ENCODE data around the gene AP1M2.

Gene AP1M2

DNA sequence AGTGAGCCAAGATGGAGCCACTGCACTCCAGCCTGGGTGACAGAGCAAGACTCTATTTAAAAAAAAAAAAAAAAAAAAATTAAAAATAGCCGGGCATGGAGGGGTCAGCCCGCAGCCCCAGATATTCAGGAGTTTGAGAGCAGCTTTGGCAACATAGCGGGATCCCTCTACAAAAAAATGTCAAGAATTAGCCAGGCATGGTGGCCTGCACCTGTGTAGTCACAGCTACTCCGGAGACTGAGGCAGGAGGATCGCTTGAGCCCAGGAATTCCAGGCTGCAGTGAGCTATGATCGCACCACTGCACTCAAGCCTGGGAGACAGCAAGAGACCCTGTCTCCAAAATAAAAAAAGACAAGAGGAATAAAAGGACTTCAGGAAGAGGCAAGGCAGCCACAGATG lies 716 bp downstream of the AP1M2 start:
- Histone ChIP-seq H3K4me3 (ENCODE audit: low read depth, low read length) (no peak overlapping the region), H3K4me1 (ENCODE audit: control insufficient read depth, insufficient read depth, low read length) (no peaks in the 10 kb centered on the region), H3K9me3 (ENCODE audit: control insufficient read depth, insufficient read depth, low read depth, low read length) (no peaks in the 10 kb centered on the region), H3K27ac (ENCODE audit: extremely low read depth, low read depth, low read length) (no peak overlapping the region), H3K36me3 (ENCODE audit: control insufficient read depth in 2 of 2, insufficient read depth in 1 of 2, low read length in 2 of 2) (no peaks in the 10 kb centered on the region)
- CTCF ChIA-PET, result interaction anchor here (1.0 to 2.3 kb wide), 2 partner anchors 58 to 61 kb away, joined by 6 to 20 read pairs; no protein-coding TSS in a partner anchor
- TF ChIP-seq ZNF175 (tag by site-specific recombination; IDR thresholded peaks at IDR 0.05), result no peak
- no peak for TF ChIP-seq ZNF501 (tag by site-specific recombination; IDR thresholded peaks at IDR 0.05)
- no peak for TF ChIP-seq ZNF530 (tag by site-specific recombination; IDR thresholded peaks at IDR 0.05; ENCODE audit: low read depth)
- TF ChIP-seq ZNF280C (tag by site-specific recombination; IDR thresholded peaks at IDR 0.05), result no peak
- TF ChIP-seq ZNF121 (tag by site-specific recombination; IDR thresholded peaks at IDR 0.05), result no peak
- TF ChIP-seq ZNF48 (tag by site-specific recombination; IDR thresholded peaks at IDR 0.05), result no peak
- no peak for TF ChIP-seq ZNF777 (tag by site-specific recombination; IDR thresholded peaks at IDR 0.05; ENCODE audit: borderline replicate concordance)
- TF ChIP-seq, protein P1, sequence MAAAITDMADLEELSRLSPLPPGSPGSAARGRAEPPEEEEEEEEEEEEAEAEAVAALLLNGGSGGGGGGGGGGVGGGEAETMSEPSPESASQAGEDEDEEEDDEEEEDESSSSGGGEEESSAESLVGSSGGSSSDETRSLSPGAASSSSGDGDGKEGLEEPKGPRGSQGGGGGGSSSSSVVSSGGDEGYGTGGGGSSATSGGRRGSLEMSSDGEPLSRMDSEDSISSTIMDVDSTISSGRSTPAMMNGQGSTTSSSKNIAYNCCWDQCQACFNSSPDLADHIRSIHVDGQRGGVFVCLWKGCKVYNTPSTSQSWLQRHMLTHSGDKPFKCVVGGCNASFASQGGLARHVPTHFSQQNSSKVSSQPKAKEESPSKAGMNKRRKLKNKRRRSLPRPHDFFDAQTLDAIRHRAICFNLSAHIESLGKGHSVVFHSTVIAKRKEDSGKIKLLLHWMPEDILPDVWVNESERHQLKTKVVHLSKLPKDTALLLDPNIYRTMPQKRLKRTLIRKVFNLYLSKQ (tag by site-specific recombination; IDR thresholded peaks at IDR 0.05; ENCODE audit: borderline replicate concordance), result no peak
- POLR2A ChIA-PET, result interaction anchor here (0.7 kb wide), 1 partner anchor 9 kb away, joined by 4 read pairs; no protein-coding TSS in a partner anchor

DNA sequence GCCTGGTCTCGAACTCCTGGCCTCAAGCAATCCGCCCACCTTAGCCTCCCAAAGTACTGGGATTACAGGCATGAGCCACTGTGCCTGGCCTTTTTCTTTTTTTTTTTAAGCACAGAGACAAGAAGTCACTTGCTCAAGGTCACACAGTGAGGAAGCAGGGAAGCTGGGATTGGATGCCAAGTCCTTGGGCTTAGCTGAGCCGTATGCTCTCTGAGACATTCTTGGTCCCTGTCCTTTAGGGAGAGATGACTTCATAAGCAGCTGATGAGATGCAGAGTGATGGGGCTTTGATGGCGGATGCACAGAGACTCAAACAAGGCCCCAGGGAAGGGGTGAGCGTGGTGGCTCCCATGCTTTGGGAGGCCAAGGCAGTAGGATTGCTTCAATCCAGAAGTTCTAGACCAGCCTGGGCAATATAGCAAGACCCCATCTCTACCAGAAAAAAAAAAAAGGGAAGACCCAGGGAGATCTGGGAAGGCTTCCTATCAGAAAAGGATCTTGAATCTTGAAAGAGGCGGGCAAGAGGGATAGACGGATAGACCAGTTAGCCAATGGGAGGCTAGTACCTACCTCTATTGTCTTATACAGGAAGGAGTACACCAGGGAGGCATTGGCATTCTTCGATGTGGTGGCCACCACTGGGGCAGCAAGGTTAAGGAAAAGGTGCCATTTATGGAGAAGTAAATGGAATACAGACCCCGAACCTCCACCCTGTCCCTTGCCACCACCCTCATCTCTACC lies 3.9 kb downstream of the AP1M2 start:
- Histone ChIP-seq H3K4me1 (ENCODE audit: control insufficient read depth, insufficient read depth, low read length) (no peaks in the 10 kb centered on the region), H3K4me3 (ENCODE audit: low read depth, low read length) (no peak overlapping the region), H3K36me3 (ENCODE audit: control insufficient read depth in 2 of 2, insufficient read depth in 1 of 2, low read length in 2 of 2) (no peaks in the 10 kb centered on the region), H3K27ac (ENCODE audit: extremely low read depth, low read depth, low read length) (no peak overlapping the region), H3K9me3 (ENCODE audit: control insufficient read depth, insufficient read depth, low read depth, low read length) (no peaks in the 10 kb centered on the region)
- TF ChIP-seq ZNF629 (tag by site-specific recombination; IDR thresholded peaks at IDR 0.05) (peak; percentile 47; the same call in 1 of the 2 replicates), SP2 (tag by site-specific recombination; IDR thresholded peaks at IDR 0.05) (peak; percentile 31), ZNF626 (tag by site-specific recombination; IDR thresholded peaks at IDR 0.05) (no peak)
- ChIA-PET POLR2A (no interaction called here), CTCF (interaction anchor here (0.6 to 7.9 kb wide), 4 partner anchors 62 to 285 kb away, joined by 3 to 243 read pairs (median 85); partner anchors contain the start of gene QTRT1)

DNA sequence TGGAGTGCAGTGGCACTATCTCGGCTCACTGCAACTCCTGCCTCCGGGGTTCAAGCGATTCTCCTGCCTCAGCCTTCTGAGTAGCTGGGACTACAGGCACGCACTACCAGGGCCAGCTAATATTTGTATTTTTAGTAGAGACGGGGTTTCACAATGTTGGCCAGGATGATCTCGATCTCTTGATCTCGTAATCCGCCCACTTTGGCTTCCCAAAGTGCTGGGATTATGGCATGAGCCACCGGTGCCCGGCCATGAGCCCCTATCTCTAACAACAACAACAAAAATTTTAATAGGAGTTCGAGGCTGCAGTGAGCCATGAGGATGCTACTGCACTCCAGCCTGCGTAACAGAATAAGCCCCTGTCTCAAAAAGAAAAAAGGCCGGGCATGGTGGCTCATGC lies 5.0 kb downstream of the AP1M2 start:
- Histone ChIP-seq H3K27ac (ENCODE audit: extremely low read depth, low read depth, low read length) (no peak overlapping the region), H3K36me3 (ENCODE audit: control insufficient read depth in 2 of 2, insufficient read depth in 1 of 2, low read length in 2 of 2) (no peaks in the 10 kb centered on the region), H3K4me1 (ENCODE audit: control insufficient read depth, insufficient read depth, low read length) (no peaks in the 10 kb centered on the region), H3K9me3 (ENCODE audit: control insufficient read depth, insufficient read depth, low read depth, low read length) (no peaks in the 10 kb centered on the region), H3K4me3 (ENCODE audit: low read depth, low read length) (no peak overlapping the region)
- CTCF ChIA-PET, result interaction anchor here (0.6 to 7.9 kb wide), 20 partner anchors 8 to 290 kb away, joined by 3 to 243 read pairs (median 8); partner anchors contain the start of genes CDKN2D and QTRT1
- POLR2A ChIA-PET, result interaction anchor here (1.8 to 2.3 kb wide), 2 partner anchors 62 to 117 kb away, joined by 13 read pairs; no protein-coding TSS in a partner anchor
- TF ChIP-seq ZFP37 (tag by site-specific recombination; IDR thresholded peaks at IDR 0.05), result no peak
- no peak for TF ChIP-seq ZNF311 (tag by site-specific recombination; IDR thresholded peaks at IDR 0.05; ENCODE audit: borderline replicate concordance)
- TF ChIP-seq ZNF561 (tag by site-specific recombination; IDR thresholded peaks at IDR 0.05; ENCODE audit: borderline replicate concordance), result no peak
- TF ChIP-seq ZNF26 (tag by site-specific recombination; IDR thresholded peaks at IDR 0.05), result no peak
- TF ChIP-seq, protein P2, sequence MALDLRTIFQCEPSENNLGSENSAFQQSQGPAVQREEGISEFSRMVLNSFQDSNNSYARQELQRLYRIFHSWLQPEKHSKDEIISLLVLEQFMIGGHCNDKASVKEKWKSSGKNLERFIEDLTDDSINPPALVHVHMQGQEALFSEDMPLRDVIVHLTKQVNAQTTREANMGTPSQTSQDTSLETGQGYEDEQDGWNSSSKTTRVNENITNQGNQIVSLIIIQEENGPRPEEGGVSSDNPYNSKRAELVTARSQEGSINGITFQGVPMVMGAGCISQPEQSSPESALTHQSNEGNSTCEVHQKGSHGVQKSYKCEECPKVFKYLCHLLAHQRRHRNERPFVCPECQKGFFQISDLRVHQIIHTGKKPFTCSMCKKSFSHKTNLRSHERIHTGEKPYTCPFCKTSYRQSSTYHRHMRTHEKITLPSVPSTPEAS (tag by site-specific recombination; IDR thresholded peaks at IDR 0.05), result no peak
- no peak for TF ChIP-seq ZNF266 (tag by site-specific recombination; IDR thresholded peaks at IDR 0.05; ENCODE audit: low read depth)
- no peak for TF ChIP-seq ZNF837 (tag by site-specific recombination; IDR thresholded peaks at IDR 0.05)
- no peak for TF ChIP-seq SCRT1 (tag by site-specific recombination; IDR thresholded peaks at IDR 0.05; ENCODE audit: borderline replicate concordance)
- TF ChIP-seq ZNF510 (tag by site-specific recombination; IDR thresholded peaks at IDR 0.05; ENCODE audit: insufficient replicate concordance), result no peak
- TF ChIP-seq, protein P3, sequence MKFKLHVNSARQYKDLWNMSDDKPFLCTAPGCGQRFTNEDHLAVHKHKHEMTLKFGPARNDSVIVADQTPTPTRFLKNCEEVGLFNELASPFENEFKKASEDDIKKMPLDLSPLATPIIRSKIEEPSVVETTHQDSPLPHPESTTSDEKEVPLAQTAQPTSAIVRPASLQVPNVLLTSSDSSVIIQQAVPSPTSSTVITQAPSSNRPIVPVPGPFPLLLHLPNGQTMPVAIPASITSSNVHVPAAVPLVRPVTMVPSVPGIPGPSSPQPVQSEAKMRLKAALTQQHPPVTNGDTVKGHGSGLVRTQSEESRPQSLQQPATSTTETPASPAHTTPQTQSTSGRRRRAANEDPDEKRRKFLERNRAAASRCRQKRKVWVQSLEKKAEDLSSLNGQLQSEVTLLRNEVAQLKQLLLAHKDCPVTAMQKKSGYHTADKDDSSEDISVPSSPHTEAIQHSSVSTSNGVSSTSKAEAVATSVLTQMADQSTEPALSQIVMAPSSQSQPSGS (tag by site-specific recombination; IDR thresholded peaks at IDR 0.05; ENCODE audit: low read depth), result no peak
